MM.1S (cell line): ENCODE data around the gene RNF208.

Experiments
- DNase-seq: peaks from one replicate; pipeline ENCODE4 v3.0.0-alpha.2; 2015
- H2AFZ ChIP-seq: fragments of 300-600 bp; sonication (generic); 2 replicates; pipeline ENCODE4 v1.6.0; 2016; ENCODE audit warnings: antibody characterized with exemption, low read length
- H3F3A ChIP-seq: fragments of 300-600 bp; sonication (generic); 2 replicates; pipeline ENCODE4 v1.6.1; 2016; ENCODE audit warnings: mild to moderate bottlenecking, antibody characterized with exemption, low read length, moderate library complexity, mixed read lengths; ENCODE audit not compliant: insufficient read depth
- H3K27ac ChIP-seq: fragments of 300-600 bp; sonication (generic); 2 replicates; pipeline ENCODE4 v1.5.1; 2016; ENCODE audit warnings: mild to moderate bottlenecking, low read length
- H3K27me3 ChIP-seq: fragments of 300-600 bp; sonication (generic); replicated peaks from 2 replicates; pipeline ENCODE4 v1.6.0; 2016; ENCODE audit warnings: low read length; ENCODE audit not compliant: insufficient read depth
- H3K36me3 ChIP-seq: fragments of 300-600 bp; sonication (generic); replicated peaks from 2 replicates; pipeline ENCODE4 v1.6.1; 2016; ENCODE audit warnings: mild to moderate bottlenecking, low read length, mixed read lengths; ENCODE audit not compliant: insufficient read depth
- H3K4me1 ChIP-seq: fragments of 300-600 bp; sonication (generic); 2 replicates; pipeline ENCODE4 v1.6.1; 2016; ENCODE audit warnings: low read length, mixed read lengths
- H3K4me2 ChIP-seq: fragments of 300-600 bp; sonication (generic); 2 replicates; pipeline ENCODE4 v1.6.0; 2016; ENCODE audit warnings: low read depth, low read length
- H3K4me3 ChIP-seq: fragments of 300-600 bp; sonication (generic); 2 replicates; pipeline ENCODE4 v1.5.1; 2016; ENCODE audit warnings: low read length, mixed read lengths
- H3K79me2 ChIP-seq: fragments of 300-600 bp; sonication (generic); 2 replicates; pipeline ENCODE4 v1.6.1; 2016; ENCODE audit warnings: mixed run types, low read length, mixed read lengths
- H3K9ac ChIP-seq: fragments of 300-600 bp; sonication (generic); 2 replicates; pipeline ENCODE4 v1.6.1; 2016; ENCODE audit warnings: low read length, mixed read lengths
- H3K9me2 ChIP-seq: fragments of 300-600 bp; sonication (generic); replicated peaks from 2 replicates; pipeline ENCODE4 v1.6.1; 2016; ENCODE audit warnings: mild to moderate bottlenecking, low read length, mixed read lengths; ENCODE audit not compliant: insufficient read depth
- H3K9me3 ChIP-seq: fragments of 300-600 bp; sonication (generic); replicated peaks from 2 replicates; pipeline ENCODE4 v1.6.1; 2016; ENCODE audit warnings: mild to moderate bottlenecking, low read length, mixed read lengths; ENCODE audit not compliant: insufficient read depth
- H4K20me1 ChIP-seq: fragments of 300-600 bp; sonication (generic); 2 replicates; pipeline ENCODE4 v1.6.1; 2016; ENCODE audit warnings: mild to moderate bottlenecking, low read length, moderate library complexity, mixed read lengths; ENCODE audit not compliant: insufficient read depth
- CTCF ChIP-seq: fragments of 300-600 bp; sonication (generic); IDR thresholded peaks from 2 replicates; pipeline ENCODE4 v1.5.1; 2016; ENCODE audit warnings: antibody characterized with exemption, low read length, mixed read lengths
- EZH2 ChIP-seq: fragments of 300-600 bp; sonication (generic); optimal IDR thresholded peaks from 2 replicates; pipeline ENCODE3; 2017; ENCODE audit warnings: low read depth, mild to moderate bottlenecking, antibody characterized with exemption, low read length, mixed read lengths
- EZH2phosphoT487 ChIP-seq: fragments of 300-600 bp; sonication (generic); IDR thresholded peaks from 2 replicates; pipeline ENCODE4 v1.6.1; 2018; ENCODE audit warnings: antibody characterized with exemption, low read length

Gene RNF208

GRCh38 chr9:137212520-137212919 is 9.5 kb downstream of the RNF208 start:
- peaks cover 1% of the 10 kb centered on the region; the same call in 1 of the 2 replicates for H3K79me2 ChIP-seq
- H3K27me3 ChIP-seq = no peaks in the 10 kb centered on the region
- TF ChIP-seq EZH2 = no peak
- TF ChIP-seq CTCF = no peak
- no peak for TF ChIP-seq EZH2phosphoT487
- no peak for DNase-seq
- H3F3A ChIP-seq = no peaks in the 10 kb centered on the region
- H3K9me2 ChIP-seq = no peaks in the 10 kb centered on the region
- H3K9ac ChIP-seq = no peak overlapping the region
- H3K36me3 ChIP-seq = no peaks in the 10 kb centered on the region
- H2AFZ ChIP-seq = no peak overlapping the region
- H3K9me3 ChIP-seq = no peaks in the 10 kb centered on the region
- no peak overlapping the region for H3K4me3 ChIP-seq
- H3K4me1 ChIP-seq = no peaks in the 10 kb centered on the region
- H4K20me1 ChIP-seq = no peaks in the 10 kb centered on the region
- no peak overlapping the region for H3K27ac ChIP-seq
- H3K4me2 ChIP-seq = no peak overlapping the region

GRCh38 chr9:137211532-137211931 is 10.5 kb downstream of the RNF208 start:
- Histone ChIP-seq H3K36me3 (no peaks in the 10 kb centered on the region), H4K20me1 (no peaks in the 10 kb centered on the region), H3K4me3 (no peak overlapping the region), H3K27me3 (no peaks in the 10 kb centered on the region), H3F3A (no peaks in the 10 kb centered on the region), H3K9me3 (no peaks in the 10 kb centered on the region), H3K9me2 (no peaks in the 10 kb centered on the region), H2AFZ (no peak overlapping the region), H3K79me2 (peaks cover 11% of the 10 kb centered on the region), H3K4me2 (no peak overlapping the region), H3K27ac (no peak overlapping the region), H3K9ac (no peak overlapping the region), H3K4me1 (peaks cover 5% of the 10 kb centered on the region)
- TF ChIP-seq CTCF = no peak
- no peak for TF ChIP-seq EZH2
- TF ChIP-seq EZH2phosphoT487 = no peak
- no peak for DNase-seq

- Histone ChIP-seq H3K4me1 (peaks cover 20% of the 10 kb centered on the region), H3K27me3 (no peaks in the 10 kb centered on the region), H2AFZ (no peak overlapping the region), H3K9me3 (no peaks in the 10 kb centered on the region), H3K79me2 (peaks cover 48% of the 10 kb centered on the region), H4K20me1 (no peaks in the 10 kb centered on the region), H3K27ac (no peak overlapping the region), H3K36me3 (no peaks in the 10 kb centered on the region), H3K9me2 (no peaks in the 10 kb centered on the region), H3K4me3 (peak overlapping the region; percentile 90), H3K9ac (peak overlapping the region; percentile 95), H3K4me2 (peak overlapping the region; percentile 98), H3F3A (peaks cover 7% of the 10 kb centered on the region; the same call in 1 of the 2 replicates)
- no peak for DNase-seq
- no peak for TF ChIP-seq EZH2phosphoT487
- no peak for TF ChIP-seq EZH2
- no peak for TF ChIP-seq CTCF
These were observed 15.4 kb downstream of the RNF208 start for GRCh38 chr9:137206602-137207001.
